Neural progenitor cell (in vitro differentiated cells): ENCODE data around the gene EIF4G3. TPM values are rescaled to one million over a fixed set of nuclear protein-coding genes. Genes with fewer than 3 reads are reported as not detected.

Experiments
- DNase-seq: peaks from one replicate; pipeline ENCODE4 v3.0.0-alpha.2; 2016; ENCODE audit warnings: low spot score
- H2AFZ ChIP-seq: fragments of 200-600 bp; sonication (generic); replicated peaks from 2 replicates; pipeline ENCODE4 v1.6.1; 2016; ENCODE audit warnings: antibody characterized with exemption
- H3F3A ChIP-seq: fragments of 200-600 bp; sonication (generic); 2 replicates; pipeline ENCODE4 v1.6.1; 2016; ENCODE audit warnings: antibody characterized with exemption, low read depth
- H3K27ac ChIP-seq: fragments of 200-600 bp; sonication (generic); 2 replicates; pipeline ENCODE4 v1.5.1; 2016; ENCODE audit warnings: mild to moderate bottlenecking
- H3K27me3 ChIP-seq: fragments of 200-600 bp; sonication (generic); 2 replicates; pipeline ENCODE4 v1.6.1; 2016; ENCODE audit warnings: mild to moderate bottlenecking, moderate library complexity
- H3K36me3 ChIP-seq: fragments of 200-600 bp; sonication (generic); 2 replicates; pipeline ENCODE4 v1.5.1; 2016
- H3K4me1 ChIP-seq: fragments of 200-600 bp; sonication (generic); 2 replicates; pipeline ENCODE4 v1.6.1; 2016; ENCODE audit warnings: mixed run types
- H3K4me2 ChIP-seq: fragments of 200-600 bp; sonication (generic); 2 replicates; pipeline ENCODE4 v1.6.1; 2016
- H3K4me3 ChIP-seq: fragments of 200-600 bp; sonication (generic); 2 replicates; pipeline ENCODE4 v1.5.1; 2016
- H3K79me2 ChIP-seq: fragments of 200-600 bp; sonication (generic); 2 replicates; pipeline ENCODE4 v1.6.1; 2016; ENCODE audit warnings: low read depth
- H3K9ac ChIP-seq: fragments of 200-600 bp; sonication (generic); 2 replicates; pipeline ENCODE4 v1.6.1; 2016
- H3K9me3 ChIP-seq: fragments of 200-600 bp; sonication (generic); 2 replicates; pipeline ENCODE4 v1.5.1; 2016; ENCODE audit warnings: low read depth
- H4K20me1 ChIP-seq: fragments of 200-600 bp; sonication (generic); 2 replicates; pipeline ENCODE4 v1.6.1; 2016; ENCODE audit warnings: low read depth
- H3K27ac Mint-ChIP-seq: 3 replicates; pipeline ENCODE4 v1.8.0; 2021; ENCODE audit warnings: mixed read lengths
- H3K27me3 Mint-ChIP-seq: 2 replicates; pipeline ENCODE4 v1.8.0; 2022; ENCODE audit warnings: low read depth, mild to moderate bottlenecking, inconsistent platforms, moderate library complexity, mixed read lengths; ENCODE audit not compliant: insufficient read depth
- H3K36me3 Mint-ChIP-seq: 3 replicates; pipeline ENCODE4 v1.8.0; 2021; ENCODE audit warnings: mixed read lengths
- H3K4me1 Mint-ChIP-seq: 3 replicates; pipeline ENCODE4 v1.8.0; 2021; ENCODE audit warnings: mixed read lengths
- H3K4me3 Mint-ChIP-seq: 3 replicates; pipeline ENCODE4 v1.8.0; 2021; ENCODE audit warnings: mild to moderate bottlenecking, moderate library complexity, mixed read lengths
- H3K9me3 Mint-ChIP-seq: 3 replicates; pipeline ENCODE4 v1.8.0; 2020; ENCODE audit warnings: mixed read lengths
- CTCF ChIP-seq: fragments of 200-600 bp; sonication (generic); IDR thresholded peaks from 2 replicates; pipeline ENCODE4 v1.5.1; 2017; ENCODE audit warnings: antibody characterized with exemption, mild to moderate bottlenecking
- EZH2 ChIP-seq: fragments of 200-600 bp; sonication (generic); IDR thresholded peaks from 2 replicates; pipeline ENCODE4 v1.6.1; 2017; ENCODE audit warnings: antibody characterized with exemption, mild to moderate bottlenecking, moderate library complexity
- EZH2phosphoT487 ChIP-seq: fragments of 200-600 bp; sonication (generic); IDR thresholded peaks from 2 replicates; pipeline ENCODE4 v1.6.1; 2017; ENCODE audit warnings: antibody characterized with exemption
- total RNA-seq: library from RNA; depleted of rRNA; stranded (reverse); fragments of >200 nt; gene quantifications from 2 replicates; pipeline ENCODE4 v1.2.3, GENCODE V29; 2015; ENCODE audit warnings: low replicate concordance

The EIF4G3 gene
- total RNA-seq, 1 donor from 2014 or later: 73.4 TPM

GRCh38 chr1:20847611-20848080 is 329.1 kb downstream of the EIF4G3 start:
- no peak overlapping the region for H3K27ac ChIP-seq
- peaks cover 15% of the 10 kb centered on the region for H3K36me3 ChIP-seq
- H4K20me1 ChIP-seq: no peaks in the 10 kb centered on the region
- TF ChIP-seq CTCF (no peak), EZH2phosphoT487 (no peak), EZH2 (no peak)
- DNase-seq: no peak
- Mint-ChIP-seq H3K4me1 (no peaks in the 10 kb centered on the region), H3K9me3 (no peaks in the 10 kb centered on the region), H3K27me3 (no peaks in the 10 kb centered on the region), H3K36me3 (peaks cover 38% of the 10 kb centered on the region), H3K4me3 (no peak overlapping the region), H3K27ac (no peak overlapping the region)
- H3K27me3 ChIP-seq: no peaks in the 10 kb centered on the region
- H3F3A ChIP-seq: no peaks in the 10 kb centered on the region
- no peak overlapping the region for H3K4me3 ChIP-seq
- H3K79me2 ChIP-seq: no peaks in the 10 kb centered on the region
- no peak overlapping the region for H2AFZ ChIP-seq
- no peaks in the 10 kb centered on the region for H3K9me3 ChIP-seq
- H3K4me1 ChIP-seq: no peaks in the 10 kb centered on the region
- H3K9ac ChIP-seq: no peak overlapping the region
- H3K4me2 ChIP-seq: no peak overlapping the region

GRCh38 chr1:20846461-20847374 is 330.0 kb downstream of the EIF4G3 start:
- DNase-seq: no peak
- Histone ChIP-seq H3K27ac (no peak overlapping the region), H3F3A (no peaks in the 10 kb centered on the region), H3K9ac (no peak overlapping the region), H3K4me2 (no peak overlapping the region), H3K36me3 (peaks cover 15% of the 10 kb centered on the region), H3K9me3 (no peaks in the 10 kb centered on the region), H2AFZ (no peak overlapping the region), H3K27me3 (no peaks in the 10 kb centered on the region), H3K4me1 (no peaks in the 10 kb centered on the region), H3K79me2 (no peaks in the 10 kb centered on the region), H3K4me3 (no peak overlapping the region), H4K20me1 (no peaks in the 10 kb centered on the region)
- H3K36me3 Mint-ChIP-seq: peaks cover 37% of the 10 kb centered on the region
- no peak for TF ChIP-seq EZH2
- no peak for TF ChIP-seq CTCF
- TF ChIP-seq EZH2phosphoT487: no peak
- H3K27me3 Mint-ChIP-seq: no peaks in the 10 kb centered on the region
- H3K9me3 Mint-ChIP-seq: no peaks in the 10 kb centered on the region
- no peaks in the 10 kb centered on the region for H3K4me1 Mint-ChIP-seq
- no peak overlapping the region for H3K4me3 Mint-ChIP-seq
- no peak overlapping the region for H3K27ac Mint-ChIP-seq

- Histone ChIP-seq H3K4me3 (no peak overlapping the region), H3K4me1 (no peaks in the 10 kb centered on the region), H3K9ac (no peak overlapping the region), H3K9me3 (no peaks in the 10 kb centered on the region), H3K79me2 (no peaks in the 10 kb centered on the region), H3K36me3 (peaks cover 7% of the 10 kb centered on the region), H3K27me3 (no peaks in the 10 kb centered on the region), H3K4me2 (no peak overlapping the region), H3F3A (no peaks in the 10 kb centered on the region), H4K20me1 (no peaks in the 10 kb centered on the region), H3K27ac (no peak overlapping the region), H2AFZ (no peak overlapping the region)
- Mint-ChIP-seq H3K36me3 (peaks cover 28% of the 10 kb centered on the region), H3K9me3 (no peaks in the 10 kb centered on the region), H3K4me3 (no peak overlapping the region), H3K27me3 (no peaks in the 10 kb centered on the region), H3K4me1 (no peaks in the 10 kb centered on the region), H3K27ac (no peak overlapping the region)
- TF ChIP-seq EZH2phosphoT487 (no peak), CTCF (no peak), EZH2 (no peak)
- DNase-seq: no peak
These were observed 336.0 kb downstream of the EIF4G3 start for GRCh38 chr1:20840731-20841130.
